Mononuclear cell (primary cell): Measurements from ENCODE around the gene SLC7A7. TPM values are rescaled to one million over a fixed set of nuclear protein-coding genes. Genes with fewer than 3 reads are reported as not detected.

Experiments used
- H3K27me3 ChIP-seq: 2 replicates; pipeline ENCODE4 v1.6.0; 2011; ENCODE audit warnings: low read length, control low read depth; ENCODE audit not compliant: insufficient read depth
- H3K4me1 ChIP-seq: 2 replicates; pipeline ENCODE4 v1.5.1; 2011; ENCODE audit warnings: mild to moderate bottlenecking, low read length, control low read depth; ENCODE audit not compliant: insufficient read depth
- H3K4me3 ChIP-seq: 2 replicates; pipeline ENCODE4 v1.5.1; 2011; ENCODE audit warnings: mild to moderate bottlenecking, low read length, moderate library complexity
- H3K9me3 ChIP-seq: 2 replicates; pipeline ENCODE4 v1.5.1; 2011; ENCODE audit warnings: low read depth, mild to moderate bottlenecking, control low read depth, low read length
- total RNA-seq: library from RNA; depleted of rRNA; stranded (reverse); fragments of >200 nt; gene quantifications from one replicate; pipeline ENCODE4 v1.2.3, GENCODE V29; 2012

SLC7A7 gene
- total RNA-seq, 1 donor, result 74.8 TPM

DNA sequence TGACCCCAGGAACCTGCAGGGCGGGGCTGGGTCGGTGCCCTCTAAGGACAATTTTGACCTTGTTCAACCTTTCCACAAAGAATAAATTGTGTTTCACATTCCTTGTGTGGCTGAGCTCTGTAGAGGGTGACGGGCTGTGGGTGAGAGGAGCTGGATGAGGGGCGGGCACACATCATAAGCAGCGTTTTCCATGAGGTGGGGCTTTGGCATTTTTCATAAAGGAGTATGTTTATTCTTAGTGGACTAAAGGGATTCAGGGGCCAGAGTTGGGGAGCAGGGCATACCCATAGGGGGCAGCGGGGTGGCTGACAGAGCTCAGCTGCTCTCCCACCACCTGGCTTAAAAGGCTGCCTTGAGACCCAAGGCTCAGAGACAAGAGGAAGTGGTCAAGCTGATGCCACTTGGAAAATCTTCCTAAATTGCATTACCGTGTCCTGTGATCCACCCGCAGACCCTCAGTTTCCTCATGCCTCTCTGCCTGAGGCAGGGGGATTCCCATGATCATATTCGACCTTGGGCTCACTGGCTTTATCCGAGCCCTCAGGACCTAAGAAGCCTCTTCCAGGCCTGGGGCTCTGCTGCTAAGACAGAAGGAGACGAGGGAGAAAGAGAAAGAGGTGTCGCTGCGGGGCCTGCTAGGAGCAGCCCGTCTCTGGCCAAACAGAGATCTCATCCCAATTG is 32.6 kb upstream of the SLC7A7 start:
- H3K4me3 ChIP-seq, result no peak overlapping the region
- H3K9me3 ChIP-seq, result no peaks in the 10 kb centered on the region
- H3K4me1 ChIP-seq, result peaks cover 12% of the 10 kb centered on the region
- no peaks in the 10 kb centered on the region for H3K27me3 ChIP-seq

DNA sequence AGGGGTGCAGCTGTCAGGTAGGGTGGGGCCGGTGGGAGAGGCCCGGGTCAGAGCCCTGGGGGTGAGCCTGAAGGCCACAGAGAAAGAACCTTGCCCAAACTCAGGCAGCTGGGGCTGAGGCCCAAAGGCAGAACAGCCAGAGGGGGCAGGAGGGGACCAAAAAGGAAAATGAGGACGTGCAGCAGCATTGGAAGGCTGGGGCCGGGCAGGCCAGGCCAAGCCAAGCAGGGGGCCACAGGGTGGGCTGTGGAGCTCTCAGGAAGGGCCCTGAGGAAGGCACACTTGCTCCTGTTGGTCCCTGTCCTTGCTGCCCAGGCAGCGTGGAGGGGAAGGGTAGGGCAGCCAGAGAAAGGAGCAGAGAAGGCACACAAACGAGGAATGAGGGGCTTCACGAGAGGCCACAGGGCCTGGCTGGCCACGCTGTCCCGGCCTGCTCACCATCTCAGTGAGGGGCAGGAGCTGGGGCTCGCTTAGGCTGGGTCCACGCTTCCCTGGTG is 31.6 kb upstream of the SLC7A7 start:
- H3K4me1 ChIP-seq, result peaks cover 11% of the 10 kb centered on the region
- no peak overlapping the region for H3K4me3 ChIP-seq
- H3K27me3 ChIP-seq, result no peaks in the 10 kb centered on the region
- H3K9me3 ChIP-seq, result no peaks in the 10 kb centered on the region

DNA sequence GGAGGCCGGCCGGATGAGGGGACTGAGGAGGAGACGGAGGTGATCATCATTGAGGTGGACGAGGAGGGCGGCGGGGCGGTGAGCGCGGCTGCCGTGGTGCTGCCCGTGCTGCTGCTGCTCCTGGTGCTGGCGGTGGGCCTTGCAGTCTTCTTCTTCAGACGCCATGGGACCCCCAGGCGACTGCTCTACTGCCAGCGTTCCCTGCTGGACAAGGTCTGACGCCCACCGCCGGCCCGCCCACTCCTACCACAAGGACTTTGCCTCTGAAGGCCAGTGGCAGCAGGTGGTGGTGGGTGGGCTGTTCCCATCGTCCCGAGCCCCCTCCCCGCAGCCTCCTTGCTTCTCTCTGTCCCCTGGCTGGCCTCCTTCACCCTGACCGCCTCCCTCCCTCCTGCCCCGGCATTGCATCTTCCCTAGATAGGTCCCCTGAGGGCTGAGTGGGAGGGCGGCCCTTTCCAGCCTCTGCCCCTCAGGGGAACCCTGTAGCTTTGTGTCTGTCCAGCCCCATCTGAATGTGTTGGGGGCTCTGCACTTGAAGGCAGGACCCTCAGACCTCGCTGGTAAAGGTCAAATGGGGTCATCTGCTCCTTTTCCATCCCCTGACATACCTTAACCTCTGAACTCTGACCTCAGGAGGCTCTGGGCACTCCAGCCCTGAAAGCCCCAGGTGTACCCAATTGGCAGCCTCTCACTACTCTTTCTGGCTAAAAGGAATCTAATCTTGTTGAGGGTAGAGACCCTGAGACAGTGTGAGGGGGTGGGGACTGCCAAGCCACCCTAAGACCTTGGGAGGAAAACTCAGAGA is 30.8 kb upstream of the SLC7A7 start:
- Histone ChIP-seq H3K4me3 (no peak overlapping the region), H3K4me1 (peaks cover 5% of the 10 kb centered on the region), H3K9me3 (no peaks in the 10 kb centered on the region), H3K27me3 (no peaks in the 10 kb centered on the region)

DNA sequence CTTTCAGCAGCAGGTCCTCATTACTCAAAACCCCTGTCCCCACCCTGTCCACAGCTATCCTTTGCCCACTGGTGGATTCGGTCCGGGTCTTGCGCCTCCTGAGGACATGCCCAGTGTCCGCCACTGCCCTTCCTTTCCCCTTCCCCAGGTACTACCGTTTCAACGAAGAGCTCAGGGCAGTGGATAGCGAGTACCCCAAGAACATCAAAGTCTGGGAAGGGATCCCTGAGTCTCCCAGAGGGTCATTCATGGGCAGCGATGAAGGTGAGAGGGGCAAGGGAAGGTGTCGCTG is 29.8 kb upstream of the SLC7A7 start:
- Histone ChIP-seq H3K4me3 (no peak overlapping the region), H3K9me3 (no peaks in the 10 kb centered on the region), H3K4me1 (peaks cover 5% of the 10 kb centered on the region), H3K27me3 (no peaks in the 10 kb centered on the region)

DNA sequence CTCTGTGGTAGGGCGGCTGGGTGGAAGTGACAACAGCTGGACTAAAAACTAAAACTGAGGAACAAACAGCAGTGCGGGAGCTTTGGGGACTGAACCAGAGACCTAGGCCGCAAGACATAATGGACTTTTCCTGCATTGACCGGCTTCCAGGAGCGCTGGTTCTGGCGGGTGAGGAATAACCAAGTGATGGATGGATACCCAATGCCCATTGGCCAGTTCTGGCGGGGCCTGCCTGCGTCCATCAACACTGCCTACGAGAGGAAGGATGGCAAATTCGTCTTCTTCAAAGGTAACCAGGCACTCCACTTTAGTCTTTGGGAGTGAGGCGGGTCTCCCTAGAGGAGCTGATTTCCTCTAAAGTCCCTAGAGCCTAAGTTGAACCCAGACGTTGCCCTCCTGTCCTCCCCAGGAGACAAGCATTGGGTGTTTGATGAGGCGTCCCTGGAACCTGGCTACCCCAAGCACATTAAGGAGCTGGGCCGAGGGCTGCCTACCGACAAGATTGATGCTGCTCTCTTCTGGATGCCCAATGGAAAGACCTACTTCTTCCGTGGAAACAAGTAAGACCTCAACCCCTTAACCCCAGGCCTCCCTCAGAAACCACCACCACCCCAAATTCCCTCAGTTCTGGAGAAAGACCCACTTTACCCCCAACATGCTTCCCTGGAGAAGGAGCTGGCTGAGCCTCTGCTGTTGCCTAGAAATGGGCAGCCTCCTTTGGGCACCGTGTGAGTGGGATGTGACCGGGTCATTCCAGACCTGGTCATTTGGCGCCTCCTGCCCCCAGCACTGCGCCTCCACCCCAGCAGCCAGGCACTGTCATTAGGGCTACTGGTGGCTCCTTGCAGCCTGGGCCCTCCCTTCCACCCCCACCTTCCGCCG is 29.2 kb upstream of the SLC7A7 start:
- H3K4me3 ChIP-seq, result no peak overlapping the region
- H3K4me1 ChIP-seq, result peaks cover 5% of the 10 kb centered on the region
- H3K9me3 ChIP-seq, result no peaks in the 10 kb centered on the region
- no peaks in the 10 kb centered on the region for H3K27me3 ChIP-seq

DNA sequence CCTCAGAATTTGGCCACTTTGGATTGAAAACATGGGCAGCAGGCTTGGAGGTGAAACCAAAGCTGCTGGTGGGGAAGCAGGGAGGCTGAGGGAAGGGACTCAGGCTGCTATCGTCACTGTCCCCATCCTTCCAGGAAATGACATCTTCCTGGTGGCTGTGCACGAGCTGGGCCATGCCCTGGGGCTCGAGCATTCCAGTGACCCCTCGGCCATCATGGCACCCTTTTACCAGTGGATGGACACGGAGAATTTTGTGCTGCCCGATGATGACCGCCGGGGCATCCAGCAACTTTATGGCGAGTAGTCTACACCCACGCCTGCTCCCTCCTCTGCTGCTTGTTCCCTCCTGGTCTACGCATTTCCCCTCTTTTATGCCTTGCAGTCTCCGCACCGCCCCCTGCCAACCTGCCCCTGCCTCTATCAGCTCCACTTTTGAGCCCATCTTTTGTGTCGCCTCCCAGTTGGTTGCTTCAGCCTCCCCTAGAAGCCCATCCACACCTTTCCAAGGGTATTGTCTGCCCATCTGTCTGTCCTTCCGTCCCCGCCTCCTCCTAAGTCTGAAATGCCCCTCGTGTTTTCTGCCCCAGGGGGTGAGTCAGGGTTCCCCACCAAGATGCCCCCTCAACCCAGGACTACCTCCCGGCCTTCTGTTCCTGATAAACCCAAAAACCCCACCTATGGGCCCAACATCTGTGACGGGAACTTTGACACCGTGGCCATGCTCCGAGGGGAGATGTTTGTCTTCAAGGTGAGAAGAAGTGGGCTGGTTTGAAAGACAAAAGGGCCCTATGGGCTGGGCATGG is 28.1 kb upstream of the SLC7A7 start:
- Histone ChIP-seq H3K4me1 (peaks cover 5% of the 10 kb centered on the region), H3K9me3 (no peaks in the 10 kb centered on the region), H3K27me3 (no peaks in the 10 kb centered on the region), H3K4me3 (no peak overlapping the region)

DNA sequence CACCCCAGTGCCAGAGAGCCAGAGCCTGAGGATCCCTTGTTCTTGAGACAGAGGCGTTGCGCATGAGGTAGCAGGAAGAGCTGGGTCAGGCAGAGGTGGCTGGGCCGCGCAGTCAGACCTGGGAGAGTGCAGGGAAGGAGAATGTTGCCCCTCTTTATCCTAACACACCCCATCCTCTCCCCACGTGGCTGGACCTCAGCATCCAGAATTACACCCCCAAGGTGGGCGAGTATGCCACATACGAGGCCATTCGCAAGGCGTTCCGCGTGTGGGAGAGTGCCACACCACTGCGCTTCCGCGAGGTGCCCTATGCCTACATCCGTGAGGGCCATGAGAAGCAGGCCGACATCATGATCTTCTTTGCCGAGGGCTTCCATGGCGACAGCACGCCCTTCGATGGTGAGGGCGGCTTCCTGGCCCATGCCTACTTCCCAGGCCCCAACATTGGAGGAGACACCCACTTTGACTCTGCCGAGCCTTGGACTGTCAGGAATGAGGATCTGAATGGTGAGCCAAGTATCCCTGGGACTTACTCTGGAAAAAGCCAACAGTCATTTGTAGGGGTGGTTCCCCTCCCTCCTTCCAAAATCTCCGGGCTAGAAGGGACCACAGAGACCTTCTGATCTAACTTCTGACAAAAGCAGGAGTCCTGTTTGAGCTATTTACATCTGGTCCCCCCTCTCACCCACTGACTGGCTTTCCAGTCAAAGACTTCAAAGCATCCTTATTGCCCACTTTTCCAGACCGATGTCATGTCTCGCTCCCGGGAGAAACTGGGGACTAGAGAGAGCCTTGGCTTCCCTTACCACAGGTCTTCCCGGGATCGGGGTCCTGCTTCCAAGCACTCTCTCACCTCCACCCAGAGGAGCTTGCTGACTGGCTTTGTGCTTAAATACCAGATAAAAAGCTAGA is 27.2 kb upstream of the SLC7A7 start:
- H3K27me3 ChIP-seq, result peaks cover 6% of the 10 kb centered on the region

DNA sequence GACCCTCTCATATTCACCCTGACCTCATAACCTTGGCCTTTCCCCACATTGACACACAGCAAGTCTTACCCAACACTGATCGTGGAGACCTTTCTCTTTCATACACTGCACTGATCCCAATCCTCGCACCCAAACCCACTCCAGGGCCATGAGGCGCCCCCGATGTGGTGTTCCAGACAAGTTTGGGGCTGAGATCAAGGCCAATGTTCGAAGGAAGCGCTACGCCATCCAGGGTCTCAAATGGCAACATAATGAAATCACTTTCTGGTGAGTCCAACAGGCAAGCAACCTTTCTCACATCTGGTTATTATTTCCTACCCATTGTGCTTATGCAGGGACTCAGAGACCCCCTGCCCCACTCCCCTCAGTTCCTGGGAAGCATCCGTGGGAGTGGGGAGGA is 26.5 kb upstream of the SLC7A7 start:
- peaks cover 13% of the 10 kb centered on the region for H3K4me1 ChIP-seq
- H3K4me3 ChIP-seq, result no peak overlapping the region
- no peaks in the 10 kb centered on the region for H3K9me3 ChIP-seq
- peaks cover 10% of the 10 kb centered on the region for H3K27me3 ChIP-seq

More for the DNA sequence above, 27.2 kb upstream of the SLC7A7 start:
- H3K9me3 ChIP-seq, result no peaks in the 10 kb centered on the region
- H3K4me1 ChIP-seq, result peaks cover 6% of the 10 kb centered on the region
- no peak overlapping the region for H3K4me3 ChIP-seq

DNA sequence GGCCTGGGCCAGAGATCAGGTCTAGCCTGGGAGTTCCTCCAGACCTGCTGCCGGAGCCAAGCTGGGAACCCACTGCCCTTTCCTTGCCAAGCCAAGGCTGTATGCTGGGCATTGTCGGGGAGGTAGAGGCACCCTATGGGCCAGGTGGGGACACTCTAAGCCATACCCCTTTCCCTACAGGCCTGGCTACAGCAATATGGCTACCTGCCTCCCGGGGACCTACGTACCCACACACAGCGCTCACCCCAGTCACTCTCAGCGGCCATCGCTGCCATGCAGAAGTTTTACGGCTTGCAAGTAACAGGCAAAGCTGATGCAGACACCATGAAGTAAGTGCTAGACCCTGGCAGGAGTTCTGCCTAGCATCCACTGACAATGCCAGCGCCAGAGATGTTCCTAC is 26.1 kb upstream of the SLC7A7 start:
- Histone ChIP-seq H3K4me1 (peaks cover 18% of the 10 kb centered on the region), H3K9me3 (no peaks in the 10 kb centered on the region), H3K4me3 (no peak overlapping the region), H3K27me3 (peaks cover 12% of the 10 kb centered on the region)

DNA sequence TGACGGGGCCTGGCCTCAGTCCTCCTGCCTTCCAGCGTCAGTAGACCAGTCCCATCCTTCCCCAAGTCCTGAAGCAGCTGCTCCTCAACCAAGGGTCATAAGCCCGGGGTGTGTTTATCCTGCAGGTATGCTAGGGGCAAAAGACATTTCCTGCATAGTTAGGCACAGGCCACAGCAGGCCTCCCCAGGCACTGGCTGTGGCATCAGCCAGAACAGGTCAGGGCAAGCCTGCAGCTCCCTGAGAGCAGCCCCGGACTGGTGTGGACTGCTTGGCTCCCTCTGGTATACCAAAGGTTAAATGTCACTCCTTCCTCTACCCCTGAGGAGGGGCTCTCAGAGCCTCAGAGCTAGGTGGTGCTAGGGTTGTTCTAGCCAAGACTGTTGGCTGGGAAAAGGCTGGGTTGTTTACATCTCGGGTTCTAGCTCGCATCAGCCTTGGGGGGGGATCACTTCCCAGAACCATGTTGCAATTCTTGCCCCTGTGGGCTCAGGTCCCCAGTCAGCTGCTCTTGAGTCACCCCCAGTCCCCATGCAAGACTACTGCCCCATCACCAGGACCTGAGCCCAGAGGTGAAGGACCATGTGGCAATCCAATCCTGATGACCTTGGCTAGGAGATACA is 24.0 kb upstream of the SLC7A7 start:
- Histone ChIP-seq H3K9me3 (no peaks in the 10 kb centered on the region), H3K4me1 (peaks cover 21% of the 10 kb centered on the region), H3K4me3 (no peak overlapping the region), H3K27me3 (peaks cover 12% of the 10 kb centered on the region)

DNA sequence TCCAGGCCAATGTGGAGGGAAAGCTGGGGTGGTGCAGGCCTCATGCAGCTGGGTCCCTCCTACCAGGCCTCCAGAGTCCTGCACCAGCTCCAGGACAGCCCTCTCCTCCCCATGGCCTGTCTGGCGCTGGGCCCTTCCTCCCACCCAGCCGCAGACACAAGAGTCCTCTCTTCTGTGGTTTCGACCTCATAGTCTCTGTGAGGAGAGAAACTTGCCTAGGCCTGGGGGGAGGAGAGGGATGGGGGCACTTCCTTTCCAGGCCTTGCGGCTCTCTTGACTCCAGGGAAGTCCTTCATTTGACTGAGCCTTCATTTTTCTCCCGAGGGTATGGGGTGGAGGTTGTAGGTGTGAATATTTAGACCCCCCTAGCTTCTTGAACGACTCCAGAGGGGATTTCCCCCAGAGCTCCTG is 23.4 kb upstream of the SLC7A7 start:
- H3K27me3 ChIP-seq, result peaks cover 12% of the 10 kb centered on the region
- H3K4me3 ChIP-seq, result no peak overlapping the region
- H3K9me3 ChIP-seq, result no peaks in the 10 kb centered on the region
- peaks cover 21% of the 10 kb centered on the region for H3K4me1 ChIP-seq

DNA sequence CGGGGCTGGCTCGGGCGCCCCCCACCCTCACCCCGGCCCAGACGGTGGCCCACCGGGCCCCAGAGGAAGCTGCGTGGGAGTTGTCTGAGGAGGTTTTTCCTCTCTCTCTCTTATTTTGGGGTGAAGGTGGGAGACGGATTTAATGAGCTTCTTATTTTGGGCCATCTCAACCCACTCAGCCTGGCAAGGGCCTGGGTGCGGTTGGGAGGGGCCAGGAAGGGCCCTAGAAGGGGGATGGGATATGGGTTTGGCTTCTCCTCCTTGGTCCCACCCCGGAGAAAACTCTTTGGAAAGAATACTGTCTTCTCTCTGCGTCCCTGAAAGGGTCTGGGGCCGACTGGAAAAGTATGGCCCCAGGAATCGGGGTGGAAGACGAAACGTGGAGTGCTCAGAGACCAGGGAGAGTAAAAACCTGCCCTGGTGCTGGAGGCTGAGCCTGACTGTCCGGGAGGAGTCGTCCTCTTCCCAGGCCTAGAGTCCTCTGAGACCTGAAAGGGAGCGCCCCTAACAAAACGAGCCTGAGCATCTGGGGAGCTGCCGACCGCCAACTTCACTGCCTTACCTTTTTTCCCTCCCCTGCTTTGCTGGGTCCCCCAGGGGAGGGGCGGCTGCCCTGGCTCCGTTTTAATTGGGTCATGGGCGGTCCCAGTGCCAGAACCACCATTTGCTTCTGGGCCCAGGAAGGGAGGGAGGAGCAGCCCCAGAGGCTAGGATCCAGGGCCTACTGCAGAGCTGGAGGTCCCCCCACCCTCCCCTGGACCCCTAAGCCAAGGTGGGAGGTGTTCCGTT is 22.7 kb upstream of the SLC7A7 start:
- Histone ChIP-seq H3K27me3 (peaks cover 12% of the 10 kb centered on the region), H3K4me3 (no peak overlapping the region), H3K9me3 (no peaks in the 10 kb centered on the region), H3K4me1 (peaks cover 21% of the 10 kb centered on the region)
